Cardiac muscle cell (in vitro differentiated cells and primary cell): Measurements from ENCODE around the gene BIRC6. TPM values are rescaled to one million over a fixed set of nuclear protein-coding genes. Genes with fewer than 3 reads are reported as not detected.

Experiments used
- DNase-seq, 2 donors: peaks; one replicate each; pipeline versions ENCODE4 v3.0.0 to v3.0.0-alpha.2; 2010 to 2017; ENCODE audit warnings: low read depth in 1 of 2, low spot score in 1 of 2
- H3K27ac ChIP-seq: fragments of 200-600 bp; sonication (generic); 2 replicates; pipeline ENCODE4 v1.5.1; 2016
- H3K27me3 ChIP-seq: fragments of 200-600 bp; sonication (generic); 2 replicates; pipeline ENCODE4 v1.6.0; 2016; ENCODE audit warnings: control low read depth
- H3K36me3 ChIP-seq: fragments of 200-600 bp; sonication (generic); 2 replicates; pipeline ENCODE4 v1.5.1; 2016; ENCODE audit warnings: control low read depth
- H3K4me1 ChIP-seq: fragments of 200-600 bp; sonication (generic); 2 replicates; pipeline ENCODE4 v1.8.1; 2017; ENCODE audit warnings: low read depth, mild to moderate bottlenecking, mixed run types
- H3K4me3 ChIP-seq: fragments of 200-600 bp; sonication (generic); 2 replicates; pipeline ENCODE4 v1.5.1; 2016; ENCODE audit warnings: mild to moderate bottlenecking
- H3K9me3 ChIP-seq: fragments of 200-600 bp; sonication (generic); 2 replicates; pipeline ENCODE4 v1.5.1; 2017; ENCODE audit warnings: low read depth, mild to moderate bottlenecking, control low read depth
- polyA plus RNA-seq: library from polyadenylated mRNA; unstranded; fragments of >200 nt; fragmentation: Nextera tagmentation; extraction: Ambion mirVana; gene quantifications from 2 replicates; pipeline ENCODE4 v1.2.1, GENCODE V29; 2016
- total RNA-seq: library from RNA; depleted of rRNA; stranded (reverse); fragments of >200 nt; gene quantifications from 2 replicates; pipeline ENCODE4 v1.2.3, GENCODE V29; 2016
- TF ChIP-seq, protein P1 (sequence below): IDR thresholded peaks from 2 replicates; pipeline ENCODE4 v1.5.1; 2012; ENCODE audit warnings: low read depth, mild to moderate bottlenecking, low read length

BIRC6 gene
- total and polyA plus RNA-seq, 2 experiments from 2014 or later: 25.0 to 89.9 TPM

DNA sequence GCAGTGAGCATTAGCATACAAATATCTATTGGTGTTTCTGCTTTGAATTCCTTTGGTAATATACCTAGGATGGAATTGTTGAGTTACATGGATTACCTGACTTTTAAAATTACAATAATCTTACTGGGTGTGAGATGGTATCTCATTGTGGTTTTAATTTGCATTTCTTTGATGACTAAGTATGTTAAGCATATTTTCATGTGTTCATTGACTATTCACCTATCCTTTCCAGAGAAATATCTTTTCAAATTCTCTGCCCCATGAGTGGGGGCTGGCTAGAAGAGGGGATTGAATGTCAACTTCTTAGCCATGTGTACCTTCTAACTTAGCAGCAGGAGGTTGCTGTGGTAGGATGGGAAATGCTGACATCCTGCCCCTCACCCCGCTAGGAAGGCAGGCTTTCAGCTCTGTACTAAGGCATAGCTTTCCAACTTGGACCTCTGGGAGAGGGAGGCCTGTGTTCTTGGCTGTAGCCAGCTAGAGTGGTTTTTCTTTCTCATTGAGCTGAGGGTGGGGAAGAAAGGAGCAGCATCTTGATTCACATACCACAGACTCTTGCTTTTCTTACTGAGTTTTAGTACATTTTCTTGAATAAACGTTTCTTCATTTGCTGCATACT, 207.7 kb downstream of the BIRC6 start:
- no peak overlapping the region for H3K4me3 ChIP-seq
- TF ChIP-seq, protein P1, sequence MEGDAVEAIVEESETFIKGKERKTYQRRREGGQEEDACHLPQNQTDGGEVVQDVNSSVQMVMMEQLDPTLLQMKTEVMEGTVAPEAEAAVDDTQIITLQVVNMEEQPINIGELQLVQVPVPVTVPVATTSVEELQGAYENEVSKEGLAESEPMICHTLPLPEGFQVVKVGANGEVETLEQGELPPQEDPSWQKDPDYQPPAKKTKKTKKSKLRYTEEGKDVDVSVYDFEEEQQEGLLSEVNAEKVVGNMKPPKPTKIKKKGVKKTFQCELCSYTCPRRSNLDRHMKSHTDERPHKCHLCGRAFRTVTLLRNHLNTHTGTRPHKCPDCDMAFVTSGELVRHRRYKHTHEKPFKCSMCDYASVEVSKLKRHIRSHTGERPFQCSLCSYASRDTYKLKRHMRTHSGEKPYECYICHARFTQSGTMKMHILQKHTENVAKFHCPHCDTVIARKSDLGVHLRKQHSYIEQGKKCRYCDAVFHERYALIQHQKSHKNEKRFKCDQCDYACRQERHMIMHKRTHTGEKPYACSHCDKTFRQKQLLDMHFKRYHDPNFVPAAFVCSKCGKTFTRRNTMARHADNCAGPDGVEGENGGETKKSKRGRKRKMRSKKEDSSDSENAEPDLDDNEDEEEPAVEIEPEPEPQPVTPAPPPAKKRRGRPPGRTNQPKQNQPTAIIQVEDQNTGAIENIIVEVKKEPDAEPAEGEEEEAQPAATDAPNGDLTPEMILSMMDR: no peak
- no peaks in the 10 kb centered on the region for H3K27me3 ChIP-seq
- DNase-seq: no peak
- H3K36me3 ChIP-seq: peaks cover 2% of the 10 kb centered on the region
- no peaks in the 10 kb centered on the region for H3K9me3 ChIP-seq
- H3K27ac ChIP-seq: no peak overlapping the region
- H3K4me1 ChIP-seq: no peaks in the 10 kb centered on the region

DNA sequence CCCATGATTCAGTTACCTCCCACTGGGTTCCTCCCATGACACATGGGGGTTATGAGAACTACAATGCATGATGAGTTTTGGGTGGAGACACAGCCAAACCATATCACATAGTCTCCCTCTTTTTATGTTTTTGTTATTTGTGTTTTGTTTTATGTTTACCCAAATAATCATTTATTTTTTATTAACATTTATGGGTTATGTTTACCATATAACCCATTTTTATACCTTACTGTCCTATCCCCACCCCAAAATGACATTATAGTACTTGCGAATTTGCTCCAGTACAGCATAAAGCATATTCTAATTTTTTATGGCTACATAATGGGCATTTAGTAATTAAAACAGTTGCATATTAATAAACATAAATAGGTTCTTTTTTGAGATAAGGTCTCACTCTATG, 209.1 kb downstream of the BIRC6 start:
- H3K27ac ChIP-seq: no peak overlapping the region
- peaks cover 2% of the 10 kb centered on the region for H3K36me3 ChIP-seq
- TF ChIP-seq, protein P1: no peak

DNA sequence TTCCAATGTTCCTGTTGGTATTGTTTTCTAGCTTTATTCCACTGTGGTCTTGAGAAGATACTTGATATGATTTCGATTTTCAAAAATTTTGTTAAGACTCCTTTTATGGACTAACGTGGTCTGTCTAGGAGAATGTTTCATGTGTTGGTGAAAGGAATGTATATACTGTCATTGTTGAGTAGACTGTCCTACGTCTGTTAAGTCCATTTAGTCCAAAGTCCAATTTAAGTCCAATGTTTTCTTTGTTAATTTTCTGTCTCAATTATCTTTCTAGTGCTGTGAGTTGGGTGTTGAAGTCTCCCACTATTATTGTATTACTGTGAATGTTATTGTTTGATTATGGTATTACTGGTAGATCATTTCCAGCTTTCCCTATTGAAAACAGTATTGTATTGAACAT, 215.2 kb downstream of the BIRC6 start:
- Histone ChIP-seq H3K4me1 (no peaks in the 10 kb centered on the region), H3K36me3 (peaks cover 3% of the 10 kb centered on the region), H3K4me3 (no peak overlapping the region), H3K27me3 (no peaks in the 10 kb centered on the region), H3K9me3 (no peaks in the 10 kb centered on the region), H3K27ac (no peak overlapping the region)
- TF ChIP-seq, protein P1: no peak
- no peak for DNase-seq

More for the DNA sequence above, 209.1 kb downstream of the BIRC6 start:
- DNase-seq: no peak
- Histone ChIP-seq H3K9me3 (no peaks in the 10 kb centered on the region), H3K4me3 (no peak overlapping the region), H3K4me1 (no peaks in the 10 kb centered on the region), H3K27me3 (no peaks in the 10 kb centered on the region)

DNA sequence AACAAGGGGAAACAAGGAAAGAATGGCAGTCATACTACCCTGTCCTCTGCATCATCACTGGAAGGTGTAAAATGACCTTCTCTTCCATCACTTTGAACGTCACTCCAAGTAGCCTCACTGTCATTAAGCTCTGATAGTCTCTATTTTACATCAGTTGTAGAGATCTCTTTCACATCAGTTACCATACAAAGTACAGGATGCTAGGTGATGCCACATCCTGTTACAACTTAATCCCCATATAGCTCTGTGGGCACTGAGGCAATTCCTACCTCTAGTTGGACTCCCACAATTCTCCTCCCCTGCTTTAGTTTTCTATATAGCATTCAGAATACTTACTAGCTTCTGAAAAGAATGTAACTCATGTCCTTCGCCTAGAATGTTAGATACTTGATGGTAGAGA, 215.9 kb downstream of the BIRC6 start:
- Histone ChIP-seq H3K27me3 (no peaks in the 10 kb centered on the region), H3K4me1 (no peaks in the 10 kb centered on the region), H3K9me3 (no peaks in the 10 kb centered on the region), H3K36me3 (peaks cover 3% of the 10 kb centered on the region), H3K27ac (no peak overlapping the region), H3K4me3 (no peak overlapping the region)
- DNase-seq: no peak
- TF ChIP-seq, protein P1: no peak

DNA sequence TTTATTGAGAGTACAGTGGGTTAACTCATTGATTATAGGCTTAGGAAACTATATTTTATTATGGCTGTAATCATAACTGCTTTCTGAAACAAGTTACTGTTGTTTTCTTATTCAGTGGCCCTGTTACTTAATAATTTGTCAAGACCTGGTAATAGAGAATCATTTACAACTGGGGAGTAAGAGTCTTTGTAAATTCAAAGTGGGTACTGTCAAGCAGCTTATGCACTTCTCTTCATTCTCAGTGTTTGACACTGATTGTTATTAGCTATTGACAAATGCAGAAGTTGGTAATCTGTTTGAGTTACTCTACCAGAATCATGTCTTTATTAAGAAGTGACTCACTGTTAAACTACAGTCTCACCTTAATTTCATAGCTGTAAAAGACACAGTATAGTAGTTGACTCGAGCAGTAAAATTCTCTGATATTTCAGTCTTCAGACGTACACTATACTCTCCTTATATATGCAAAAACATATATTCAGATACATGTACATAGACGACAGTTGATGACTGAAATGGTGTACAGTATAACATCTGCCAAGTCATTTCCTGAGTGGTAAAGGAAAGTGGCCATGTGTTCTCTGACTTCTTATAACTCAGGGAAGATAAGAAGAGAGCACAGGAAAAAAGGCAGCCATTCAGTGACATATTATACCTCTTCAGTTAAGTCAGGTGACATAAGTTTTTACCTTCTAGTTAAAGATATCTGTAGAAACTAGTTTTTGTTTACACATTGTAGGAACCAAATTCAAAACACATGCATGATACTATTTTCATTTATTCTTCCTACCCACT, 235.0 kb downstream of the BIRC6 start:
- no peaks in the 10 kb centered on the region for H3K9me3 ChIP-seq
- peaks cover under 1% of the 10 kb centered on the region for H3K36me3 ChIP-seq
- H3K27ac ChIP-seq: peak overlapping the region; percentile 42
- no peak overlapping the region for H3K4me3 ChIP-seq
- H3K27me3 ChIP-seq: no peaks in the 10 kb centered on the region
- TF ChIP-seq, protein P1: no peak
- peaks cover 4% of the 10 kb centered on the region for H3K4me1 ChIP-seq
- DNase-seq: peak in 1 of 2 donors; percentile 54
